HCT116 (cell line): ENCODE measurements around the gene FNBP1L.

Experiments used
- CBX3 ChIP-seq: IDR thresholded peaks from 2 replicates; pipeline ENCODE4 v1.6.1; 2012; ENCODE audit warnings: low read depth
- CEBPB ChIP-seq: IDR thresholded peaks from 2 replicates; pipeline ENCODE4 v1.6.1; 2012; ENCODE audit warnings: low read depth
- EGR1 ChIP-seq: IDR thresholded peaks from 2 replicates; pipeline ENCODE4 v1.6.1; 2012; ENCODE audit warnings: low read depth
- EZH2 ChIP-seq: fragments of 200-600 bp; sonication (generic); IDR thresholded peaks from 2 replicates; pipeline ENCODE4 v1.6.1; 2017; ENCODE audit warnings: antibody characterized with exemption, mixed run types
- EZH2phosphoT487 ChIP-seq: fragments of 200-600 bp; IDR thresholded peaks from 2 replicates; pipeline ENCODE4 v1.6.1; 2018; ENCODE audit warnings: antibody characterized with exemption, borderline replicate concordance
- POLR2A ChIP-seq: IDR thresholded peaks from 2 replicates; pipeline ENCODE4 v1.7.0; 2011; ENCODE audit warnings: borderline replicate concordance; ENCODE audit not compliant: insufficient read depth, insufficient read length; ENCODE audit errors: extremely low read depth
- POLR2AphosphoS5 ChIP-seq: IDR thresholded peaks from 2 replicates; pipeline ENCODE4 v1.6.1; 2011; ENCODE audit warnings: mild to moderate bottlenecking, low read depth, low read length, moderate library complexity
- SRF ChIP-seq: IDR thresholded peaks from 2 replicates; pipeline ENCODE4 v1.6.1; 2012; ENCODE audit warnings: low read depth
- YY1 ChIP-seq: IDR thresholded peaks from 2 replicates; pipeline ENCODE4 v1.6.1; 2011; ENCODE audit warnings: low read length, low read depth, moderate library complexity, mild to moderate bottlenecking; ENCODE audit not compliant: insufficient replicate concordance; ENCODE audit errors: extremely low read depth
- TF ChIP-seq, protein P1 (sequence below), 3 experiments: fragments of 200-600 bp in 1 of 3; sonication (generic) in 1 of 3; IDR thresholded peaks in 2 of 3; conservative IDR thresholded peaks in 1 of 3; 2 replicates each; pipeline ENCODE4 v1.5.1; 2012 to 2017; ENCODE audit warnings: low read depth in 2 of 3, low read length in 2 of 3, antibody characterized with exemption in 1 of 3, borderline replicate concordance in 1 of 3, control low read depth in 1 of 3, mild to moderate bottlenecking in 1 of 3, mixed read lengths in 1 of 3, mixed run types in 1 of 3, moderate library complexity in 1 of 3; ENCODE audit not compliant: insufficient read depth in 1 of 3
- TF ChIP-seq, protein P2 (sequence below): IDR thresholded peaks from 2 replicates; pipeline ENCODE4 v1.6.1; 2012
- TF ChIP-seq, protein P3 (sequence below): IDR thresholded peaks from 2 replicates; pipeline ENCODE4 v1.6.1; 2012; ENCODE audit warnings: low read depth

DNA sequence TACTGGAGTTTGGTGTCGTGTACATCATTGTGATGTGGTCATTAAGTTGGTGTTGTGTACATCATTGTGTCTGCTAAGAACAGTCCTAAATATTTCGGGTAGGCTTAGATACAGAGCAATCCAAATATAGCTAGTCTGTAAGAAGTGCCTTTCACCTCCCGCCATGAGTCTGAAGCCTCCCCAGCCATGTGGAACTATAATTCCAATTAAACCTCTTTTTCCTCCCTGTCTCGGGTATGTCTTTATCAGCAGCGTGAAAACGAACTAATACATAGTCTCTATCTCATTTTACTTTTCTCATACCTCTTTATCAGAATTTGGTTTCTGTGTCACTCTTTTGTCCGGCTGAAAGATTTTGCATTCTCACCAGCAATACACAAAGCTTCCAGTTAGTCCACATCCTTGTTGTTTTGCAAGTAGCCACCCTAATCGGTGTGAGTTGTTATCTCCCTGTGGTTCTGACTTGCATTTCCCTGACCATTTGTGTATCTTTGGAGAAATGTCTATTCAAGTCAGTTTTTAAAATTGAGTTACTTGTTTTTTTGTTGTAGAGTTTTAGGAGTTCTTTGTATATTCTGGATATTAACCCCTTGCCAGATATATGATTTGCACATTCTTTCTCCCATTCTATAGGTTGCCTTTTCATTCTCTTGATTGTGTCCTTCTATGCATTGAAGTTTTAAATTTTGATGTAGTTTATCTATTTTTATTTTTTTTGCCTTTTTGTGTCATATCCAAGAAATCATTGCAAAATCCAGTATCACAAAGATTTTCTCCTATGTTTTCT, 56.5 kb downstream of the FNBP1L start:
- TF ChIP-seq, protein P1, sequence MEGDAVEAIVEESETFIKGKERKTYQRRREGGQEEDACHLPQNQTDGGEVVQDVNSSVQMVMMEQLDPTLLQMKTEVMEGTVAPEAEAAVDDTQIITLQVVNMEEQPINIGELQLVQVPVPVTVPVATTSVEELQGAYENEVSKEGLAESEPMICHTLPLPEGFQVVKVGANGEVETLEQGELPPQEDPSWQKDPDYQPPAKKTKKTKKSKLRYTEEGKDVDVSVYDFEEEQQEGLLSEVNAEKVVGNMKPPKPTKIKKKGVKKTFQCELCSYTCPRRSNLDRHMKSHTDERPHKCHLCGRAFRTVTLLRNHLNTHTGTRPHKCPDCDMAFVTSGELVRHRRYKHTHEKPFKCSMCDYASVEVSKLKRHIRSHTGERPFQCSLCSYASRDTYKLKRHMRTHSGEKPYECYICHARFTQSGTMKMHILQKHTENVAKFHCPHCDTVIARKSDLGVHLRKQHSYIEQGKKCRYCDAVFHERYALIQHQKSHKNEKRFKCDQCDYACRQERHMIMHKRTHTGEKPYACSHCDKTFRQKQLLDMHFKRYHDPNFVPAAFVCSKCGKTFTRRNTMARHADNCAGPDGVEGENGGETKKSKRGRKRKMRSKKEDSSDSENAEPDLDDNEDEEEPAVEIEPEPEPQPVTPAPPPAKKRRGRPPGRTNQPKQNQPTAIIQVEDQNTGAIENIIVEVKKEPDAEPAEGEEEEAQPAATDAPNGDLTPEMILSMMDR (IDR thresholded peaks at IDR 0.05 in 2 of 3, conservative IDR thresholded peaks at IDR 0.05 in 1 of 3; ENCODE audit: borderline replicate concordance in 1 of 3, insufficient read depth in 1 of 3, low read depth in 2 of 3, low read length in 2 of 3): no peak
- TF ChIP-seq CEBPB: no peak
- TF ChIP-seq POLR2A: no peak
- TF ChIP-seq EGR1: no peak
- no peak for TF ChIP-seq POLR2AphosphoS5
- TF ChIP-seq YY1: no peak
- TF ChIP-seq EZH2phosphoT487: no peak
- TF ChIP-seq SRF: no peak
- TF ChIP-seq, protein P2, sequence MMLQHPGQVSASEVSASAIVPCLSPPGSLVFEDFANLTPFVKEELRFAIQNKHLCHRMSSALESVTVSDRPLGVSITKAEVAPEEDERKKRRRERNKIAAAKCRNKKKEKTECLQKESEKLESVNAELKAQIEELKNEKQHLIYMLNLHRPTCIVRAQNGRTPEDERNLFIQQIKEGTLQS: no peak
- no peak for TF ChIP-seq CBX3
- no peak for TF ChIP-seq EZH2
- TF ChIP-seq, protein P3, sequence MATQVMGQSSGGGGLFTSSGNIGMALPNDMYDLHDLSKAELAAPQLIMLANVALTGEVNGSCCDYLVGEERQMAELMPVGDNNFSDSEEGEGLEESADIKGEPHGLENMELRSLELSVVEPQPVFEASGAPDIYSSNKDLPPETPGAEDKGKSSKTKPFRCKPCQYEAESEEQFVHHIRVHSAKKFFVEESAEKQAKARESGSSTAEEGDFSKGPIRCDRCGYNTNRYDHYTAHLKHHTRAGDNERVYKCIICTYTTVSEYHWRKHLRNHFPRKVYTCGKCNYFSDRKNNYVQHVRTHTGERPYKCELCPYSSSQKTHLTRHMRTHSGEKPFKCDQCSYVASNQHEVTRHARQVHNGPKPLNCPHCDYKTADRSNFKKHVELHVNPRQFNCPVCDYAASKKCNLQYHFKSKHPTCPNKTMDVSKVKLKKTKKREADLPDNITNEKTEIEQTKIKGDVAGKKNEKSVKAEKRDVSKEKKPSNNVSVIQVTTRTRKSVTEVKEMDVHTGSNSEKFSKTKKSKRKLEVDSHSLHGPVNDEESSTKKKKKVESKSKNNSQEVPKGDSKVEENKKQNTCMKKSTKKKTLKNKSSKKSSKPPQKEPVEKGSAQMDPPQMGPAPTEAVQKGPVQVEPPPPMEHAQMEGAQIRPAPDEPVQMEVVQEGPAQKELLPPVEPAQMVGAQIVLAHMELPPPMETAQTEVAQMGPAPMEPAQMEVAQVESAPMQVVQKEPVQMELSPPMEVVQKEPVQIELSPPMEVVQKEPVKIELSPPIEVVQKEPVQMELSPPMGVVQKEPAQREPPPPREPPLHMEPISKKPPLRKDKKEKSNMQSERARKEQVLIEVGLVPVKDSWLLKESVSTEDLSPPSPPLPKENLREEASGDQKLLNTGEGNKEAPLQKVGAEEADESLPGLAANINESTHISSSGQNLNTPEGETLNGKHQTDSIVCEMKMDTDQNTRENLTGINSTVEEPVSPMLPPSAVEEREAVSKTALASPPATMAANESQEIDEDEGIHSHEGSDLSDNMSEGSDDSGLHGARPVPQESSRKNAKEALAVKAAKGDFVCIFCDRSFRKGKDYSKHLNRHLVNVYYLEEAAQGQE: no peak
